Activated CD4-positive, alpha-beta T cell treated with anti-CD3 and anti-CD28 coated beads for 24 hours (primary cell): Measurements from ENCODE around the gene KIF18B.

Source experiments
- DNase-seq, 2 donors: peaks; one replicate each; pipeline ENCODE4 v3.0.0-alpha.2; 2020; ENCODE audit warnings: low read depth in 2 of 2

The KIF18B gene

DNA sequence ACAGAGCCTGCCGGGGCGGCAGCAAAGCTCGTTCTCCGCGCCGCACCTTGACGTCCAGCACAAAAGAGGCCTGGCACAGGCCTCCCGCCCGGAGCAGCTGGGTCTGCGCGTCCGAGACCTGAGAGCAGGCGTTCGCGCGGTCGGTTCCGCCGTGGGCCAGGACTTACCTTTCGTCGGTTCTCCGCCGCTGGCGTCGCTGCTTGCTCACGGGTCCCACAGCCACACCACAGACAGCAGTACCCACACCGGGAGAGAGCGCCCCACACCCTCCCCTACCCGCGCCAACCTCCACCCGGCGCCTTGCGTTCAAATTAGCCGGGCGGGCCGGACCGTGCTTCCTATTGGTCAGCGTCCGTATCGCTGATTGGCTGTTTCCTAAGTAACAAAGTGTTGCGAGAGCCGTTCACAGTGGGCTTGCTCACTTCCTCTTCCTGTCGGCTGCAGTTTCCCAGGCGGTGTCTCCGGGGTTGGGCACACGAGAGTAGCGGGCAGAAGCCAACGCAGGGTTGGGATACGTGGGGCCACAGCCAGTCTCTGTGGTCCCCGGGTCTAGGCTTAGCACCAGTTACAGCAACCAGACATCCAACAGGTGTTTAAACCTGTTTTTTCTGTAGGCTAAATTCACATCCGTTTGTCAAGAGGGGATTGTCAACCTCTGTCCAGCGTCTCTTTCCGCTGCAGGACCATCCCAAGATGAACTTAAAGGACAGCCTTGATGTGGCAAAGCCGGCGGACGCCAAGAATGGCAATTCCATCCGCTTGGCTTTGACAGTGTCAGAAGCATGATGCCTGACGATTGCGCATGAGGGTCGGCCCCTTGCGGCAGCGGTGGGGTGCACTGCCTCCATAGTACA, at the start of gene KIF18B:
TSS of gene KIF18B (minus strand) at position 313 of the 854 bp plus-strand sequence. CDS start 11,429 bp downstream, outside the sequence.
- DNase-seq = peak; percentile 72 to 89

DNA sequence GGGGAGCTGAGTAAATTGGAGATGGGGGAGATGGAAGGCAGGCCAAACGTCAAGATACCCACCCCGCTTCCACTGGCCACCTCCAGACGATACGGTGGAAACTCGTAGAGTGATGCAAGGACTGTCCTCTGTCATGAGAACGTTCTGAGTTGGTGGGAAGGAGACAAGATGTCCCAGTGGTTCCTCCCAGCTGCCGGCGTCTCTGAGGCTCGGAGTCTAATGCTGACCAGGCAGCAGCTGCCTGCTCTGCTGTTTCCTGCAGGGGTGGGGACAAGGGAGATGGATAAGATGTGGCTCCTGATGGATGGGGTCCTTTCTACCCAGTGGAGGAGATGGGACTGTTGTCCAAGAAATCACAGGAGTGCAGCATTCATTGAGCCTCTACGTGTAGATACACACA, 48.7 kb upstream of the KIF18B start:
- DNase-seq = no peak

DNA sequence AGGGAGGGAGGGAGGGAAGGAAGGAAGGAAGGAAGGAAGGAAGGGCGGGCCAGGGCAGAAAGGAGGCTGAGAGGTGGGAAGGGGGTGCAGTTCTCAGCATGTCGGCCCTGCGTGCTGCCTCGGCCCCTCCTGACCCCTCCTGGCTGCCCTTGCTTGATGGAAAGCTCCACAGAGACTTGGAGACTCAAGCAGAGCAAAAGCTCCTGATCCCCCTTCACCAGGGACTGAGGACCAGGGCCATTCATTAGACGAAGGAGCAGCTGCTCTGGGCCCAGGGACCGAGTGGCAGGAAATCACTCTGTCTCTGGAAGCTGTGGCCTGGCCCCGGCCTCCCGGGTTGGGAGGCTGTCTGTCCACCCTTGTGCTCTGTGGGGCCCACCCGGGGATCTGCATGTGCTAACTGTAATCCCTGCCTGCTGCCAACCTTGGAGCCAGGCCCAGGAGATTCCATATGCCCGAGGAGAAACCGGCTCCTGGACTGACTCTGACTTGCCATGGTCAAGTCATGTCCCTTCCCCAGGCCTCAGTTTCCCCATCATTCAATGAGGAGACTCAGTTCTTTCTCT, 47.9 kb upstream of the KIF18B start:
- DNase-seq = no peak

DNA sequence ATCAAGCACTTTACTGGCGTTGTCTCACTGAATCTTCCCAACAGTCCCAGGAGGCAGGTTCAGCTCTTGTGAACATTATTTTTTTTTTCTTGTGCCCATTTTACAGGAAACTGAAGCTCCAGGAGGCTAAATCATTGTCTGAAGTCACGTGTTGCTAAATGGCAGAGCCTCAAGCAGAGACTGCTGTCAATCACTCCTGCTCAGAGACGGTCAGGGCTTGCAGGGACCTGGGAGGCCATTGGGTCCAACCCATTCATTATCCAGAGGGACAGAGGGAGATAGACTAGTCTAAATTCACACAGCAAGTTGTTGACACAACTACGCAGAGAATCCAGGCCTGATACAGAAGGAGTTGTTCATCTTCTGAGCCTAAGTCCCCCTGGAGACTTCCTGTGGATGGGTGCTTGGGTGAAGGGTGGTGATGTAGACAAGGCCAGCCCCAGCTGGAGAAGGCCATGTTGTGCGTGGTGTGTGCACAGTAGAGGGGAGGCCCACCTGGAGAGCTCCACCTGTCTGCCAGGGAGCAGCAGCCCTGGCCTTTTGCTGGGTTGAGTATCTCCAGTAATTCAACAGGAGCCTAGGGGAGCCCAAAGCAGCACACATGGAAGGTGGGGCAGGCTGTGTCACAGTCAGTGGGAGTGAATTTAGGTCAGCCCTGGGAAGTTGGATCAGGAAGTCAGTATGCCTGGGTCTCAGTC, 44.8 kb upstream of the KIF18B start:
- DNase-seq = no peak

DNA sequence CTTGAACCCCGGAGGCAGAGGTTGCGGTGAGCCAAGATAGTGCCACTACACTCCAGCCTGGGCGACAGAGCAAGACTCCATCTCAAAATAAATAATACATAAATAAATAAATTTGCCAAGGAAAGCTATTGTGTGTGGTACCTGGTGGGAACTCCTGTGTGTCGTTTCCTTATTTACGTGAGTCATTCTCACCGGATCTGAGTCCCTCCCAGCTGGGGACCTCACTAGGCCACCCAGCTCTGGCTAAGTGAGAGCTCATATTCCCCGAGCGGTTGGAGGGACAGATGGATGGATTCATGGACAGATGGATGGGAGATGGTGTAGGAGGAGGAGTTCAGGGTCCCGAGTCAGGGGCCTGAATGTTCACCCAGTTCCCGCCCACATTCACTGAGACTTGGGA, 43.4 kb upstream of the KIF18B start:
- no peak for DNase-seq

DNA sequence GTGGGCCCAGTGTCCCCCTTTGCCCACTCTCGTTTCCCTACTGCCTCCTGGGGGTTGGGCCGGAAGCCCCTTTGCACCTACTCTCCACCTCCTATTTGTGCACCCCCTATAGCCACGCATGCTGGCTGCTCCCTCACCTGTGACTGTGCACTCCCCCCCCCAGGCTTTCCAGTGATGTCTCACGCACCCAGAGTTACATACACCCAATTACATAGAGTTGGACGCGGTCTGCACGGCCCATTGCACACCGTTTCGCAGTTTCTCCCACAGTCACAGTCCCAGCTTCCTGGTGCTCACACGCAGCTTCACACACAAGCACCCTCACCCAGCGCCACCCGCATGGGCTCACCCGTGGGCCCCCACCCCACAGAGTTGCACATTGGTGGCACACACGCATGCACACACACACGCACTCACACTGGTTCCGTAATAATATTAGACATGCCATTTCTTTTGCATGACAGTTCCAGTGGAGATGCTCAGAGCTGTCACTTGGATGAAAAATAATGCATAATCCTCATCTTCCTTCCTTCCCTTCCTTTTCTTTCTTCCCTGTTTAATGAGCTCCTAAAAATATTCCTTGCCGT, 42.1 kb upstream of the KIF18B start:
- no peak for DNase-seq

DNA sequence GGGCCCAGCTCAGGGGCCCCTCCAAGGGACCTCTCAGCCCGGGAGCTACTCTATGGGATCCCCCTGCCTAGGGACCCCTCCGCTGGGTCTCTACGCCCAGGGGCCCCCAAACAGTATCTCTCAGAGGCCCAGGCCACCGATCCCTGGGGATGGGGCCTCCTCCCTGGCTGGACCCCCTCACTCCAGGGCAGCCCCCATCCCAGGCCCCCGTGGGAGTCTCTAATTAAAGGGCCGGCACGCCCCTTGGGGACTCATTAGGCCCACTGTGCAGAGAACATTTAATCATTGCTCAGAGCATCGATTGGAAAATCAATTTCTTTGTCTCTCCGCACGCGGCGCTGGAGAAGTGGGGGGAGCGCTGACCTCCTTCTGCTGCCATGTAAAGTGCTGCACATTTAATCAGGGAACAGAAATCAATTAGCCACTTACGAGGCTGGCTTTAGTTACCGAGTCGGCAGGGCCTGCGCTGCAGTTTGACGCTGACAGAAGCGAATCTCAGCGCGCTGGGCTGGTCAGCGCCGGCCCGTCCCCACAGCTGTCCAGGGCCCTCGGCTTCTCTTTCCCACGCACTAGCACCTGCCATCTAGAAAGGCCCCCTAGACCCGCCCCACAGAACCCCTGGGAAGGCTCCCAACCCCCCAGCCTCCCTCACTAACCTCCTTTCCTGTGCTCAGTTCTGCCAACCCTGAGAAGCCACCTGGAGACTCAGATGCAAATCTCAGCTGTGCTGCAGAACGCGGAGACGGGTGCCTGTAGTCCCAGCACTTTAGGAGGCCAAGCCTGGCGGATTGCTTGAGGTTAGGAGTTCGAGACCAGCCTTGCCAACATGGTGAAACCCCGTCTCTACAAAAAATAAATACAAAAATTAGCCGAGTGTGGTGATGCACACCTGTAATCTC, 40.7 kb upstream of the KIF18B start:
- no peak for DNase-seq

DNA sequence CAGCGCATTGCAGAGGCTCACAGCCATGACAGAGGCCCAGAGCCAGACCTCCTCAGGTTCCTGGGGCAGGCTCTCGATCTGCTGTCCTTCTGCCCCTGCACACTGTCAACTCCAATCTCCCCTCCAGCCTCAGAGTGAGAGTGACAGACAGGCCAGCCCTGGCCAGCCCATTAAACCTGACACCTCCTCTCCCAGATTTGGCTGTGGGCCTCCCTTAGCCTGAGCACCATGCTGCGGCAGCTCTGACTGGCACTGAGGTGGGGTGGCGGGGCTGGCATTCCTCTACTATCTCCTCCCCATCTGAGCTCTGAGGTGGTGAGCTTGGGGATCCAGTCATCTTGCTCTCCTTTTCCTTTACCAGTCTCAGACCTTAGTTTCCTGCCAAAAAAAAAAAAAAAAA, 36.0 kb upstream of the KIF18B start:
- no peak for DNase-seq

DNA sequence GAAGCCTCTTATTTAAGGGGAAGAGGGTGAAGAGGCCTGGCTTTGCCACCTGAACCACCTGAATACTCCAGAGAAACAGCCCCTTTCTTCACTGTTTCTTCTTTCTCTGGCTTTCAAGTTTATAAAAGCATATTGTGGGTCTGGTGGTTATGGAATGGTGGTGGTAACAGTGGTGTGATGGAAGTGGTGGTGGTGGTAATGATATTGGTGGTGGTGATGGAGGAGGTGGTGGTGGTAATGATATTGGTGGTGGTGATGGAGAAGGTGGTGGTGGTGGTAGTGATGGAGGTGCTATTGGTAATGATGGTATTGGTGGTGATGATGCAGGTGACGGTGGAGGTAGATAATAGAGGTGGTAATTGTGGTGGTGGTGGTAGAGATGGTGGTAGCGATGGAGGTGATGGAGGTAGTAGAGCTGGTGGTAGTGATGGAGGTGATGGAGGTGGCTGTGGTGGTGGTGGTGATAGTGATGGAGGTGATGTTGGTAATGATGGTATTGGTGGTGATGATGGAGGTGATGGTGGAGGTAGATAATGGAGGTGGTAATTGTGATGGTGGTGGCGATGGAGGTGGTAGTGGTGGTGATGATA, 34.6 kb upstream of the KIF18B start:
- DNase-seq = no peak

DNA sequence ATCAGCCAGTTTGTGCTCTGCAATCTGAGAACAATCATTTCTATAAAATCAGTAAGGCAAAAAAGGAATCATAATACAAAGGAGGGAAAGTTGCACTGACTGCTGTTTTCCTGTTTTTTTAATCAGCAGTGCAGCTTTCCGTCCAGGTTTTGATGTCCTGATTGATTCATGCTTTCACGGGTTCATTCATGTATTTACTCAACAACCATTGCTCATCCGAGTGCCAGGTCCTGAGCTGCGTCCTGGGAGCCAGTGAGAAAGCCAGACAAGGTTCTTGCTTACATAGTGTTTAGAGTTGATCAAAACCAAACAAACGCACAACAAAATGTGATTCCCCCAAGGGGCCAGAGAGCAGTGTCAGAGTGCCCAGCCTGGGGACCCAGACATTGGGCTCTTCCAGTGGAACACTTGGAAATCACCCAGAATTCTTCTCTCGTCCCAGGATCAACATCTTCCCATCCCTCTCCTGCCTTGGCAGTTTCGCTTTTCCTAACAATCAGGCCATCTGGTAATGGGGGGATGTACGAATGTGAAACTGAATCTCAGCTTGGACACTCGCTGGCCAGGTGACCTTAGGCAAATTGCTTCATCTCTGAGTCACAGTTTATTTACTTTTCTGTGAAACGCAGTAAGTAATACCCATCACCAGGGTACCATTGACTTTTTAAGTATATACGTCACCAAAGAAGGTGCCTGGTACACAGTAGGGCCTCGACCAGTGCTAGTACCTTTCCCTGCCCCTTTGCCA, 33.8 kb upstream of the KIF18B start:
- DNase-seq = no peak

DNA sequence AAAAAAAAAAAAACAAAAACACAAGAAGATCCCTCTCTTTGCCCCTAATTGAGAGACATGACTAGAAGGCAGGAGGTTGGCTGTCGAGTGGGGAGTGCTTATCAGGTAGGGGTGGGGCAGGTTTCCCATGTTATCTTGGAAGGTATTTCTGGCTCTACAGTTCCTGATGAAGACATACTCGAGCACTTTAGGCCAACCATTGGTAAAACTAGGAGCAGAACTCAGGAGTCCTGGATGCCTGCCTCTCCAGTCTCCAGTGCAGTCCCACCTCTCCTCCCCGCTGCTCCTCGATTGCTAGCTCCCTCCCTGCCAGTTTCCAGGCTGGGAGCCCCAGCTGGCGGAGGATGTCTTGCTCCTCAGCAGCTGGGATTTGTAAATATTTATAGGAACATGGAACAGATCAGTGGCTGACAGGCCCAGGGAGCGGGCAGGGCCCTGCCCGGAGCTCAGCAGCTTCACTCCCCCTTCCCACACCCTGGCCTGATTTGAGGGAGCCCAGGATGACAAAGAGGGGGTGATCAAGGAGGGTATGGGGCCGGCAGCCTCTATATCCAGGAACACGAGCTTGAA, 31.9 kb upstream of the KIF18B start:
- no peak for DNase-seq

DNA sequence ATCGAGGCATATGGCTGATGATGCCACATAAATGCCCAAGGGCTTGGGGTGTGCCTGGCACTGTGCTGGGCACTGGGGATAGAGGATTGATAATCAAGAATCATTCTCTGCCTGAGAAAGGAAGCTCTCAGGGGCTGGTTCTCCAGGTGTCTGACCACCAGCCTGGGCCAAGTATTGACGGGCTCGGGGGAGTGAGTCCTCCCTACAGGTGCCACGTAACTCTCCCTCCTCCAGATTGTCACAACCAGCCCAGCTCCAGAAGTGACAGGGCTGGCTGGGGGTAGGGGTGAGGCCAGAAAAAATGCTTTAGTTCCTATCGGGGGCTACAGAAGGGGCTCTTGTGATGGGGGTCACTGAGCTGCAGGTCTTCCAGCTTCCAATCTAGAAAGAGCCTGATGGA, 31.2 kb upstream of the KIF18B start:
- DNase-seq = no peak

DNA sequence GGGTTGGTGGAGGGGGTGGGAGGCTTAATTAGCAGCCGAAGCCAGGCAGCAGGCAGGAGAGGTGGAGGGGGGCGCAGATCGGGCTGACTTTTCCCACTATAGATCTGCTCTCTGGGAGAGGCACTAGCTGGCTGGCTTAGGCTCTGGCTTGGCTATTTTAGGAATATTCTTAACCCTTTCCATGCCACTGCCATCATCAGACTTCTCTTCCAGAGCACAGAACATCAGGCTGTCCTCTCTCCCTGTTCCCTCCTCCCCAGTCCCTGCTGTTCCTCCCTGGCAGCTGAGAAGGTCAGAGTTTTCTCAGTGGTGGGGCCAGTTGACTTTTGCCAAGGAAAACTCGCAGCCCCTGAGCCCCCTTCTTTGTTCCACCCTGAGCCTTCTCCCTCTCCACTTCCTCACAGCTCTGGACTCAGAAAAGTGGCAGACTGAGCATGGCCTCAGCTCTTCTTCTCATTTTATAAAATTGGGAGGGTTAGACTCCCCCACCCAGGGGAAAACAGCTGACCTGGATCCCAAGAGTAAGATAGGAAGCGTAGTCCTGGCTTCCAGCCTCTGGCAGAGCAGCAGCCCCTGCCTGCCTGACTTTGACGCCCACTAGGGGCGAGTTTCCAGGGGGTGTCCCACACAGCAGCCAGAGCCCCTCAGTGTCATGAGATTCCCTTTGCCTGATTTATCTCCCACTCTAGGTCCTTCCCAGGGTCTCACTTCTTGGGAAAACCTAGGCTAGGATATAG, 30.4 kb upstream of the KIF18B start:
- no peak for DNase-seq

DNA sequence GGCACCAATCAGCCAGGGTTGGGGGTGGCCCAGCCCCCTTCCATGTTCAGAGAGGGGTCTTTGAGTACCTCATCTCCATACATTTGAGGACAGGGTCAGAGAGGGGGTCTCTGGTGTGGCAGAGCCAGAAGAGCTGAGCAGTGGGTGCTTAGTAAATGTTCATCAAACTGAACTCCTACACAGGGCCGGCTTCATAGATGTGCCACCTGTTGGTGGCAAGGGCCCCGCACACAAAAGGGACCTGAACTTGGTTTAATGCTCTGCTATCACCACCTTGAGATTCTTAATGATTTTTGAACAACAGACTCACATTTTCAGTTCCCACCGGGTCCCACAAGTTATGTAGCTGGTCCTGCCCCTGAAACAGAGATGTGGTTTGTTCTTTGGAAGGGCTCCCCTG, 29.5 kb upstream of the KIF18B start:
- no peak for DNase-seq

DNA sequence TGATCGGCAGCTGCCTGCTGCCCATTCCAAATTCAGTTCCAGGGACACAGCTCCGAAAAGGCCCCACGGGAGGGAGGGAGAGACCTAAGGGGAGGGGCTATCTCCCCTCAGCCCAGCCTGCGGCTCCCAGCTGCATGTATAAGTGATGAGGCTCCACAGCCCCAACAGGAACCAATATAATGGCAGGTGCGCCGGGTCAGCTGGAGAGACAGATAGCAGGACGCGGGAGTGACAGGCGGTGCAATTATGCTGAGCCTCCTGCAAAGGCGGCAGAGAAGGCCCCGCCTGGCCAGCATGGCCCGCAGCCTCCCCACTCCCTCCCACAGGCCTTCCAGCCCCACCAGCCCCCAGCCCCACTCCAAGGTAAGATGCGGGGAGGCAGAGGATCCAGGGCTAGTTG, 28.6 kb upstream of the KIF18B start:
- DNase-seq = no peak

DNA sequence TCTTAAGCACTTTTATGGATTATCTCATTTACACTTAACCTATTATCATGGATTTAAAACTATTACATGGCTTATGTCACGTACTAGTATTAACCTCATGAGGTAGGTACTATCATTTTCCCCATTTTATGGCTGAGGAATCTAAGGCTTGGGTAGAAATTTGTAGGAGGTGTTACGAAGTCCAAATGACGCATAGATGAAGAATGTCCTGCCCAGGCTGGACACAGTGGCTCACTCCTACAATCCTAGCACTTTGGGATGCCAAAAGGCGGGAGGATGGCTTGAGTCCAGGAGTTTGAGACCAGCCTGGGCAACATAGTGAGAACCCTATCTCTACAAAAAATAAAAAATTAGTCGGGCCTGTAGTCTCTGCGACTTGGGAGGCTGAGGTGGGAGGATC, 25.4 kb upstream of the KIF18B start:
- no peak for DNase-seq

DNA sequence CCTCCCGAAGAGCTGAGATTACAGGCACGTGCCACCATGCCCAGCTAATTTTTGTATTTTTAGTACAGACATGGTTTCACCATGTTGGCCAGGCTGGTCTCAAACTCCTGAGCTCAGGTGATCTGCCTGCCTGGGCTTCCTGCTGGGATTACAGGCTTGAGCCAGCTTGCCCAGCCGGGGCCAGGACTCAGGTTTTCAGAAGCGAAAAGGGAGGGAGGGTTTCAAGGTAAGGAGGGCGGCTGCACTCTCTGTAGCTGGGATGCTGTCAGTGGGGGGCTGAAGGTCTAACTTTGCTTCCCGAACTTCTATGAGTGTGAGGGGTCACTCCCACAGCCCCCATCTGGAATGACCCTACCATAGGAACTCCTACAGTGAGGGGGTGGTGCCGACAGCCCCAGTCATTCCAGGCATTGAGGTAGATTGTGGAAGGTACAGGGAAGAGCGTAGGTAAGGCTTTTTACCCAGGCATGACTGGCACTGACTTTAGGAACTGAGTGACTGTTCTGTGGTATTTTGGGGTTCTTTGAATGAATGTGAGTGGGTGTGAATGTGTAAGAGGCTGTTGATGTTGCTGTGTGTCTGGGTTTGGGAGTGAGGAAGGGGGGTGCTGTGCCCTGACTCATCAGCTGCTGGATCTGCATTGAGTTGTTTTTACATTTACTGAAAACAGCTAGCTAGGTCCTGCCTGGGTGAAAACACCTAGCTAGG, 24.4 kb upstream of the KIF18B start:
- peak; percentile 37 to 51 for DNase-seq

DNA sequence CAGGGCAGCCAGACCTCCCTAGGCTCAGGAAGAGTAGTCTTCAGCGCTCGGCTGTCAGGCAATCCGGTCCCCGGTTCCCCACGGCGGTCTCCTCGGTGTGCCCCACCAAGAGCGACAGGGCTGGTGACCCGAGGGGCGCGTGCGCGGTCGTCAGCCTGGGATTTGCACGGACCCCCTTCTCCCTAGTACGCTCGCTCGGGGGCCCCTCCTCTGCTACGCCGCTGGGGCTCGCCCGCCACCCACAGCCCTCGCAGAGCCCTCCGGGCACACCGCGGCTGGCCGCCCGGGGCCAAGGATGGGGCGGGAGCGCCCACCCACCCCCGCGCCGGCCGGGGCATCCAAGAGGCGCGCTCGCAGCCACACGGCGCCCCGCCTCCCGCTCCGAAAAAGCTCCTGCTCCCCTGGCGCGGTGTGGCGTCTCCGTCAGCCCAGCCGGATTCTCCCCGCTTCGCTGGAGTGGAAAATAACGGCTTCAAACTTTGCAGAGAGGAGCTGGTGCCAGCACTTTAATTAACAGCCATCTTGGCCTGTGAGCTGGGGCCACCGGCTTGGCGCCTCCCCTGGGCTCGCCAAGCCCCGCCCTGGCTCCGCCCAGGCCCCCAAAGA, 22.7 kb upstream of the KIF18B start:
- no peak for DNase-seq
